SU-DHL-6 (cell line): ENCODE results near the gene SH2D1A.

Experiments used
- CTCF ChIP-seq: fragments of 200-600 bp; sonication (generic); IDR thresholded peaks from one replicate; pipeline ENCODE4 v1.5.1; 2017; ENCODE audit warnings: antibody characterized with exemption, mild to moderate bottlenecking, low read length, moderate library complexity; ENCODE audit not compliant: insufficient read depth, poor library complexity, severe bottlenecking
- EZH2phosphoT487 ChIP-seq: fragments of 200-600 bp; sonication (generic), shearing (Covaris generic); conservative IDR thresholded peaks from 2 replicates; pipeline ENCODE4 v1.6.1; 2018; ENCODE audit warnings: mild to moderate bottlenecking, antibody characterized with exemption, low read length, moderate library complexity, mixed read lengths

- TF ChIP-seq CTCF = no peak
- no peak for TF ChIP-seq EZH2phosphoT487
These were observed 23.4 kb downstream of the SH2D1A start for GRCh38 chrX:124369722-124370121.
